VCaP (cell line): Measurements from ENCODE around the gene DCTN2.
"Not testable (repeated sequence)": the region's sequence is repeated elsewhere in the genome, so short reads cannot be mapped to it uniquely, and the experiment has no call there.

Experiments
- H3K27ac ChIP-seq: fragments of 450-650 bp; 2 replicates; pipeline ENCODE4 v1.5.1; 2017
- CTCF ChIP-seq: fragments of 450-650 bp; conservative IDR thresholded peaks from 2 replicates; pipeline ENCODE4 v1.5.1; 2017; ENCODE audit warnings: mild to moderate bottlenecking, moderate library complexity

Gene DCTN2

DNA sequence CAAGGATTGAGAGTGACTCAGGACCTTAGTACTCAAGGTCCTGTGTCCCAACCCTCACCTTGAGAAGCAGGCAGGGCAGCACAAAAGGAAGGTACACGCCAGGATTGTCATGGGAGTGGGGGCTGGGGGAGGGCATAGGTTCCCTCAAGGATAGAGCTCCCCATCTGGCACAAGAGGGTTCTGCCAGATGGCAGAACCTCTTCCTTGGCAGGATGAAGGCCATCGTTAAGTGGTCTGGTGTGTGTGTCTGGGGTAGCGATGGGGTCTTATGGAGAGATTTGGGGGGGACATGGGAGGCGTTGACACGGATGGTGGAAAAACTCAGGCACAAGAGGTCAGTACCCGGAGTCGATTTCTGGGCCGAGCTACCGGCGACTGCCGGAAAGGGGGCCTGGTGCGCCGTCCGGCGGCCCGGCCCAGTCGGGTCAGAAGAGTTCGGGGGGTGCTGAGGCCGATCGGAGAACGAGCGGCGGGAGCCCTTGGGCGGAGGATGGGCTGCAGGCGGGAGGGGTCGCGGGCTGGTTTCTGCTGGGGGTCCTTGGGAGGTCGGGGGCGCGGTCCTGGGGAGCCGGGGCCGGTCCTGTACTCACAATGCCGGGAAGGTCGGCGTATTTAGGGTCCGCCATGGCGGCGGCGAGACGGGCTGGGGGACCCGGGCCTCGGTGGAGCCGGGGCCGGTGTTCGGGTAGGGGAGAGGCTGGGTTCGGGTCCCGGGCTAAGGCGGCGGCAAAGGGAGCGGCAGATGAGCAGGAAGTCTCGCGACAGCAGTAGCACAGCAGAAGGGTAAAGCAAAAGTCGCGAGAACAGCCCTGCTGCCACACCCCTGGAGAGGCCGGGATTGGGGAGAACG is at the start of gene DCTN2:
Gene DCTN2 (minus strand): TSS at position 755 of the 850 bp plus-strand sequence. CDS start 129 bp downstream, at position 626.
- TF ChIP-seq CTCF = peak; percentile 21; the same call in 1 of the 2 replicates
- peak within 1 kb of the TSS; percentile 87 for H3K27ac ChIP-seq

- H3K27ac ChIP-seq = no peak overlapping the region
- no peak for TF ChIP-seq CTCF
These were observed 46.2 kb upstream of the DCTN2 start for GRCh38 chr12:57593187-57593586.

- no peak for TF ChIP-seq CTCF
- H3K27ac ChIP-seq = no peak overlapping the region
These were observed 45.7 kb upstream of the DCTN2 start for GRCh38 chr12:57592551-57593165.

DNA sequence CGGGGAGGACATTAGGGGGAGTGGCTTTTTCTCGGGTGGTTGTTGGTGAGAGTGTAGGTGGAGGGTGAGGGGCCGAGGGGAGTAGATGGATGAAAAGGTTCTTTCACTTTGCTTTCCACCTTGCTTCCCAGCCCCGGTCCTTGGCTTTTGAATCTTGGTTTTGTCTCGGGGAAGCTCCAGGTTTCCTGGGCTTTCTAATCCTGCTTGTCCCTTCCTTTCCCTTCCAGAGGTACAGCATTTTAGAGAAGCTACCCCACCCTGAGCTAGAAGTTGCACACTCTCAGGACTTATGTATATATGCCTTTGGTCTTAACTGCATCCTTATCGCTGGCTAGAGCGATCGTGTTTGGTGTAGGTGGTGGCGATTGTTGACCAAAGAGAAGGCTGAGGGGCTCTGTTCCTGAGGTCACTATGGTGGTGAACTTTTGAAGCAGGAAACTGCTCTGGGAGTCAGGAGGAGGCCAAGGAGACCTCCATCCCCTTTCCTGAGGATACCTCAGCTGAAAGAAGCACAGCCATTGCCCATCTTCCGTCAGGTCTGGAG is 44.9 kb upstream of the DCTN2 start:
- H3K27ac ChIP-seq = peak overlapping the region; percentile 78
- TF ChIP-seq CTCF = no peak

GRCh38 chr12:57590864-57591781 is 44.1 kb upstream of the DCTN2 start, which contains the start of gene PIP4K2C:
PIP4K2C (plus strand) TSS chr12:57591192; CDS start chr12:57591290, 98 bp downstream.
- TF ChIP-seq CTCF = no peak
- peak within 1 kb of the TSS; percentile 78 for H3K27ac ChIP-seq

DNA sequence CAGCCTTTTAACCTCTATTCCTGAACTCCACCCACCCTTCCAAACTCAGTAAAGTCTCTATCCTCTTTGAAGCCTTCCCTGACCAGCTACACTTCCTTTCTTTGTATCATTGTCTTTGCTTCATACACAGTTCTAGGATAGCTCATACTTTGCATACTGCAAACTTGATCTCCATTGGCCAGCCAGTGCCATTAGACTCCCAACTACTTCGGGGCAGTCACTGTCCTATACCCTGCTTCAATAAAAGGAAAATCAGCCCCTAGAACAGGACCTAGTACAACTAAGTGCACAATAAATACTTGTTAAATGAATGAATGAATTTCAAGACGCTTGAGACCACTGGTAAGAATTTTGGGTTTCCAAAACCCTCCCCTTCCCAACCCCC is 43.5 kb upstream of the DCTN2 start:
- no peak for TF ChIP-seq CTCF
- H3K27ac ChIP-seq = peak overlapping the region; percentile 78

- H3K27ac ChIP-seq = not testable (repeated sequence)
These were observed 42.1 kb upstream of the DCTN2 start for GRCh38 chr12:57588951-57589610.
